Activated CD4-positive, alpha-beta T cell treated with anti-CD3 and anti-CD28 coated beads for 36 hours (primary cell): ENCODE results near the gene RBMS2. TPM values are rescaled to one million over a fixed set of nuclear protein-coding genes. Genes with fewer than 3 reads are reported as not detected.

Experiments used
- ATAC-seq: fragments of 200-7000 bp; cut with Tn5 transposase; one replicate; pipeline ENCODE4 v1.10.0; 2021; ENCODE audit warnings: mild to moderate bottlenecking, moderate library complexity
- CTCF ChIA-PET: fragments of 350-600 bp; sonication (Branson Sonifier 250); formaldehyde crosslinking; loops from one replicate; lab custom pipeline; 2021; ENCODE audit warnings: antibody characterized with exemption; lab: Charles Lee
- POLR2A ChIA-PET: fragments of 350-600 bp; sonication (Branson Sonifier 250); formaldehyde crosslinking; loops from one replicate; lab custom pipeline; 2021; ENCODE audit warnings: antibody characterized with exemption, inconsistent platforms; lab: Charles Lee
- DNase-seq: peaks from one replicate; pipeline ENCODE4 v3.0.0-alpha.2; 2020
- H3K27ac Mint-ChIP-seq: one replicate; pipeline ENCODE4 v1.8.0; 2021; ENCODE audit warnings: mixed read lengths
- H3K27me3 Mint-ChIP-seq: one replicate; pipeline ENCODE4 v1.8.0; 2021; ENCODE audit warnings: mixed read lengths
- H3K36me3 Mint-ChIP-seq: one replicate; pipeline ENCODE4 v1.8.0; 2021; ENCODE audit warnings: low read depth, mixed read lengths
- H3K4me1 Mint-ChIP-seq: one replicate; pipeline ENCODE4 v1.8.0; 2021; ENCODE audit warnings: mixed read lengths
- H3K4me3 Mint-ChIP-seq: one replicate; pipeline ENCODE4 v1.8.0; 2021; ENCODE audit warnings: mild to moderate bottlenecking, moderate library complexity, mixed read lengths
- H3K9me3 Mint-ChIP-seq: one replicate; pipeline ENCODE4 v1.8.0; 2021; ENCODE audit warnings: low read depth, mixed read lengths
- intact Hi-C, 2 experiments: fragments of 100-400 bp; cut with DNase I in 1 of 2; cut with micrococcal nuclease in 1 of 2; formaldehyde crosslinking; loops; one replicate each; pipeline versions ENCODE4 v1.14.2 to v1.15.1; 2022 to 2024; cut with DNase I, micrococcal nuclease
- total RNA-seq, 2 experiments: library from RNA; stranded (reverse); gene quantifications; one replicate each; pipeline ENCODE4 v1.2.3, GENCODE V29; 2021

The RBMS2 gene
- total RNA-seq, 2 experiments from 2014 or later = 5.0 to 7.0 TPM

DNA sequence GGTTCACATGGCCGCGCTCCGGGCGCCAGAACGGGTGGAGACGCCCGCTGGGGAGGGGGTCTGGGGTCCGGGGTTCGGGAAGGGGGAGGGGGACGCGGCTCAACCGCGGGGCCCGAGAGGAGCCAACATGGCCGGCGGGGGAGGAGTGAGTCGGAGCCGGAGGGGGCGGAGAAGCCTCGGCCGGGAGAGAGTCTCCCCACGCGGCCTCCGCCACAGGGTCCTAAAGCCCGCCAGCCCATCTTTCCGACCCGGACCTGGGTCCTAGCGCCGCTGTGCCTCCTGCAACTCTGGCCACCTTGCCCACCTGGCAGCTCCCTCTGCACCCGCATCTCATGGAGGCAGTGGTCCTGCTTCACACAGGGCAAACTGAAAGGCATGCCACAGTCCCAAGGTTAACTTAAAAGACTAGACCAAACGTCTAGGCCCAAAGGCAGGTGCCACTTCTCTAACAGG lies 108.6 kb downstream of the RBMS2 start, which contains the start of gene BAZ2A:
Gene BAZ2A (minus strand): TSS at position 147 of the 453 bp plus-strand sequence. CDS start 12,796 bp downstream, outside the sequence.
- ChIA-PET POLR2A (interaction anchor here (1.9 kb wide), 1 partner anchor 54 kb away, joined by 14 read pairs; no protein-coding TSS in a partner anchor), CTCF (interaction anchor here (0.7 to 1.0 kb wide), 2 partner anchors 56 to 134 kb away, joined by 3 to 4 read pairs; no protein-coding TSS in a partner anchor)
- peak; percentile 69 for ATAC-seq

DNA sequence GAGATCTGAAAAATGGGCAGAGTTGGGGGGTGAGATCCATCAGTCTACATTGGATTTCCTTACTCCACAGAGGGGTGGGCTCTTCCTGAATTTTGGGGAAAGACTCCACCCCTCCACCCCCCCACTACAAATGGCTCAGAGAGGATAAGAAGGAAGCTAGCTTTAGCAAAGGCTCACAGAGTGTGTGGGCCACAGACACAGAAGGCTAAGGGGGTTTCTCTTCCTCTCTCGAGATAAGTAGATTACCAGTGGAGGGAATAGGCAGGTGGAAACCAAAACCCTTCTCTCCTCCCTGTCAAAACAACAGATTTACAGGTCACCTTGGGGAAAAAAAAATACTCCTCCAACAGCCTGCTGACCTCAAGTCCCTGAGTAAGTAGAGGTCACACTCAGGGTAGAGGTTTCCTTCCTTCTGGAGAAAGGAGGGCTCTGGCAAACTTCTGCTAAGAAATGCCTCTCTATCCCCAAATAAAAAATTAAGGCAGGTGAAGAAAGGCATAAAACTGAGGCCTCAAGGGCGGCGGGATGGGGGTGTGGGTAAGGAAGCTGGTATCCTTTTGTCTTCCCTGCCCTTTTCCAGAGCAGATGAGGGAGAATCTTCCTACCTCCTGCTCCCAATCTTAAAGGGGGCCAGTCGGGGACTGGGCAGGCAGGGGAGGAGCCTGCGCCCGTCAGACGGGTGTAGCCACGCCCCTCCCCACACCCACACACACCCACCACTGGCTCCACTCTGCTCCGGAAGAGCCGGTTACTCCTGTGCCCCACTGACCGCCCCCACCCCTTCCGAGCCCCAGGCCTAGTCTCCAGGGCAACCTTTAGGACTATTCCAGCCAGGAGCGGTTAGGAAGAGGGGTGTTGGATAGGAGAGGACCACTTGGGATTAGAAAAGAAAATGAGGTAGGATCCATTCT lies 110.4 kb downstream of the RBMS2 start:
- H3K4me1 Mint-ChIP-seq = peaks cover 72% of the 10 kb centered on the region
- H3K9me3 Mint-ChIP-seq = no peaks in the 10 kb centered on the region
- ChIA-PET CTCF (interaction anchor here (0.8 kb wide), 1 partner anchor 46 kb away, joined by 3 read pairs; no protein-coding TSS in a partner anchor), POLR2A (interaction anchor here (0.7 kb wide), 1 partner anchor 870 kb away, joined by 4 read pairs; no protein-coding TSS in a partner anchor)
- peak overlapping the region; percentile 56 for H3K27ac Mint-ChIP-seq
- peak; percentile 77 for DNase-seq
- peaks cover 19% of the 10 kb centered on the region for H3K36me3 Mint-ChIP-seq
- ATAC-seq = no peak
- peak overlapping the region; percentile 87 for H3K4me3 Mint-ChIP-seq
- H3K27me3 Mint-ChIP-seq = no peaks in the 10 kb centered on the region
- intact Hi-C loops = loop anchor here in 1 of 2 experiments (5.0 to 10.0 kb wide), 5 partner anchors 410 to 1123 kb away; partner anchors contain the start of genes CDK4, MARCHF9, NABP2 and PA2G4

More for the DNA sequence above, 108.6 kb downstream of the RBMS2 start, which contains the start of gene BAZ2A:
- peak; percentile 94 for DNase-seq
- H3K27ac Mint-ChIP-seq = peak within 1 kb of the TSS; percentile 93
- H3K9me3 Mint-ChIP-seq = no peaks in the 10 kb centered on the region
- H3K36me3 Mint-ChIP-seq = peaks cover 31% of the 10 kb centered on the region
- H3K27me3 Mint-ChIP-seq = no peaks in the 10 kb centered on the region
- intact Hi-C loops = loop anchor here in 1 of 2 experiments (1.0 to 10.0 kb wide), 7 partner anchors 95 to 1125 kb away; partner anchors contain the start of genes CDK4, MARCHF9, NABP2 and NACA
- H3K4me3 Mint-ChIP-seq = peak within 1 kb of the TSS; percentile 96
- peaks cover 75% of the 10 kb centered on the region for H3K4me1 Mint-ChIP-seq

DNA sequence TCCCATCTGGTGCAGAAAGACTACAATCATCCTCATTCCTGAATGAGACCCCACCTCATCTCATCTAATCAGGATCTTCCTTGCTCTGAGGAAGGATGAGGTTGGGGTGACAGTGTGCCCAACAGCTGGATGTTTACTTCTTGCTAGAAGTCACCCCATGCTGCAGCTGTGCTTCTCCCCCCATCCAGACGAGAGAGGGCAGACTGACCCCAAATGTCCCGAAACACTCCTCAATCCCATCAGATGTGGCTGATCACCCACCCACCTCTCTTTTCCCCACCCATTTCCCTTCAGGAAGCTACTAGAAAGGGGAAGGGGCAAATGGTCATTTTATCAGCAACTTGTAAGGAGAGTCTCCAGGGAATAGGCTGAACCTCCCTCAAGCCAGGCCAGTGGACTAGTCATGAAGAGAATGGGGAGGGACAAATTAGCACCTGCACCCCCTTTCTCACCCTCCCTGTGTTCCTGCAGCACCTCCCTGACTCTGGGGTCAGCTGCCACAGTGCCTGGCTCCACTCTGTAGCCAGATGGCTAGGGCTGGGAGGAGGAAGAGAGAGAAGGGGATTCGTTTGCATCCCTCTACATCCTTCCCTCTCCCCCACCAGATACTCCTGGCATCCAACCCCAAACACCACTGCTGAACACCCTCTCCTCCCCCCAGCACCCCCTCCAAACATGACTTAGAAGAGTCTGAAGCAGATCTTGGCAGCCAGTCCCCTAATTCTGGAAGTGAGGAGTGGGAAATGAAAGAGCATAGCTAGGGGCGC lies 111.3 kb downstream of the RBMS2 start:
- Mint-ChIP-seq H3K9me3 (no peaks in the 10 kb centered on the region), H3K36me3 (peaks cover 21% of the 10 kb centered on the region), H3K4me1 (peaks cover 75% of the 10 kb centered on the region), H3K27me3 (no peaks in the 10 kb centered on the region), H3K4me3 (peak overlapping the region; percentile 87), H3K27ac (peak overlapping the region; percentile 45)
- DNase-seq (no peak), ATAC-seq (no peak)
- intact Hi-C loops = loop anchor here in 1 of 2 experiments (5.0 to 10.0 kb wide), 5 partner anchors 411 to 1122 kb away; partner anchors contain the start of genes CDK4, MARCHF9, NABP2 and PA2G4
- POLR2A ChIA-PET = interaction anchor here (0.7 to 1.0 kb wide), 2 partner anchors 10 to 869 kb away, joined by 4 read pairs; no protein-coding TSS in a partner anchor
- CTCF ChIA-PET = interaction anchor here (0.8 to 1.0 kb wide), 2 partner anchors 12 to 45 kb away, joined by 3 read pairs; no protein-coding TSS in a partner anchor

DNA sequence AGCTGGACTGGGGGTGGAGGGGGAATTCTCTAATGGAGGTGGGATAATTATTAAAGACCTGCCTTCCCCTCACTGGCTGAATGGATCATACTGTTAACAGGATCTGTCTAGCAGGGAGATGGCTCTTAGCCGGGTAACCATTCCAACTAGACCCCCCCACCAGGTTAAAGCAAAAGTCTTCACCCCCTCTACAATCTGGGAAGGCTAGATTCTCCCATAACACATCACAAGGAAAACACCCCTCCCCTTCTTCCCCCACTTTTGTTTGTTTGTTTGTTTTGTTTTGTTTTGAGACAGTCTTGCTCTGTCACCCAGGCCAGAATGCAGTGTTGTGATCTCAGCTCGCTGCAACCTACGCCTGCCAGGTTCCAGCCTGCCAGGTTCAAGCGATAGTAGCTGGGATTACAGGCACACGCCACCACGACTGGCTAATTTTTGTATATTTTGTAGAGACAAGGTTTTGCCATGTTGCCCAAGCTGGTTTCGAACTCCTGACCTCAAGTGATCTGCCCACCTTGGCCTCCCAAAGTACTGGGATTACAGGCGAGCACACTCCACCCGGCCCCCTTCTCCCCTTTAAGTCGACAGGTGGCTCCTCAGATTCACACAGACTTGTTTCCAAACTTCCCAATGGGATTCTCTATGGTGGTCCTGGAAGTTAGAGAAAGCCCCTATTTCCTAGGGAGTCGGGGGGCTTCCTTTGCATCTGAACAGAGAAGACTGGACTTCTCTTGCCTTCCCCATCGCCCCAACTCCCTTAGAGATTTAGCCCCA lies 112.0 kb downstream of the RBMS2 start:
- peaks cover 24% of the 10 kb centered on the region for H3K36me3 Mint-ChIP-seq
- no peaks in the 10 kb centered on the region for H3K9me3 Mint-ChIP-seq
- ATAC-seq (no peak), DNase-seq (peak; percentile 34)
- CTCF ChIA-PET = interaction anchor here (0.7 to 1.0 kb wide), 2 partner anchors 12 to 1287 kb away, joined by 3 read pairs; no protein-coding TSS in a partner anchor
- POLR2A ChIA-PET = interaction anchor here (1.0 kb wide), 1 partner anchor 9 kb away, joined by 4 read pairs; no protein-coding TSS in a partner anchor
- peak overlapping the region; percentile 76 for H3K27ac Mint-ChIP-seq
- peak overlapping the region; percentile 87 for H3K4me3 Mint-ChIP-seq
- H3K4me1 Mint-ChIP-seq = peaks cover 74% of the 10 kb centered on the region
- intact Hi-C loops = loop anchor here in 1 of 2 experiments (5.0 to 10.0 kb wide), 5 partner anchors 411 to 1121 kb away; partner anchors contain the start of genes CDK4, MARCHF9, NABP2 and PA2G4
- H3K27me3 Mint-ChIP-seq = no peaks in the 10 kb centered on the region

DNA sequence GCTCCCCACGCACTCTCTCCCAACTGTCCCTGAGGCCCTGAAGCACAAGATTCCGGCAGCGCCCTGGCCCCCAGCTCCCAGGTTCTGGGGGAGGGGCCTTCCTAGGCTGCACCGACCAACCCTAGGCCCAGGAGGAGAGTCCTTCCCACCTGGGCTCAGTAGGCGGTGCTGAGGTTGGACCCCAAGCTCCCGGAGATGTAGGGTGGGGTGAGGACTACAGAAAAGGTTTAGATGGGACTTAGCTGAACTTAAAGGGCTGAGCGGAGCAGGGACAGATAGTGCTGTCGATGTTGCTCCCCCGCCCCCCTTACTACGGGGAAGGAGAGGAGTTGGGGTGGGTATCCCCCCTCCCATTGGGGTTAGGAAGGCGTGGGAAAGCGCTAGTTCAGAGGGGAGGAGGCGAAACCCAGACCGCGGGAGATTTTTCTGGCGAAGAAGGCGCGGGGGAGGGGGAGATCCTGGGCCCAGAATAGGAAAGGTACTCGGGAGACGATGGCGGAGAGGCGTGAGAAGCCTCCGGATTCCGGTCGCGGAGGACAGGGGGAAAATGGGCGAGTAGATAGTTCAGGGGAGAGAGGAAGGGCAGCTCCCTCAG lies 112.7 kb downstream of the RBMS2 start:
- H3K4me3 Mint-ChIP-seq = peak overlapping the region; percentile 87

DNA sequence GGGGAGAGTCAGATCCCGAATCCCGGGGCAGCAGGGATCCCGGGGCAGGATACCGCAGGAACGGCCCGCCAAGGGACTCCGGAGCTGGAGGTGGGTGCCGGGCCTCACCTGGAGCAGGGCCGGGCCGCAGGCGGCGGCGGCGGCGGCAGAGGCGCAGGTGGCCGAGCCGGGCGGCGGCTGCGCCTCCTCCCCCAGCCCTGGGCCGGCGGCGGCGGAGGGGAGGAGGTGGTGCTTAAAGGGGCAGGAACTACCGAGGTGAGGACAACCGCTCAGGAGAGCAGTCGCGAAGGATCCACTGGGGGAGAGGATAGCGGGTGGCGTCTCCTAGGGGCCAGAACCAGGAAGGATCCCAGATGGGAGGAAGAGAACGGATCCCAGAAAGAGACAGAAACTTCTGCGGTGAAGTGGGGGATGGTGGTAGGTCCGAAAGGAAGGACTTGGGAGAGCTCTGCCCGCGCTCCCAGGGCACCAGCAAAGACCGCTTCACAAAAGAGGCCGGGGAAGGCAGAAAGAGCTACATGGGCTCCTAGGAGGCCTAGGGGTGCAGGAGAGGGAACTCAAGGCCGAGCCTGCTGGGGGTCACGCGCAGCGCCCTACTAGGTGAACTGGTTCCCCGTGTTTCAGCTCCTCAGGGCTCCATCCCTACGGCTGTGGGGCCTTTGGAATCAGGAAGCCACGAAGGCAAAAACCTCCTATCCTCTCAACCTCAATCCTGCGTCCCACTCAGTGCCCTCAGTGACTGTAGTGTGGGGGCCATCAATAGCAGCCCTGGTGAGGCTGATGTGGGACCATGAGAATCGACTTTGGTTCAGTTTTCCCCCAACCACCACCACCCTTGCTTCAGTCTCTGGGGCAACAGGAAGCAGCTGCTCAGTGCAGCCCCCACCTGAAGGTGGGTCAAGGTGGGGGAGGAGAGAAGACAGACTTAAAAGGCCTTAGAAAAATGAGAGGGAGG lies 113.5 kb downstream of the RBMS2 start:
- intact Hi-C loops = loop anchor here in 1 of 2 experiments (5.0 to 10.0 kb wide), 8 partner anchors 303 to 1120 kb away; partner anchors contain the start of genes CDK4, DDIT3, MARCHF9 and MBD6
- ATAC-seq = peak; percentile 31

More for the DNA sequence above, 112.7 kb downstream of the RBMS2 start:
- Mint-ChIP-seq H3K27ac (peak overlapping the region; percentile 76), H3K4me1 (peaks cover 73% of the 10 kb centered on the region), H3K9me3 (no peaks in the 10 kb centered on the region), H3K36me3 (peaks cover 22% of the 10 kb centered on the region), H3K27me3 (no peaks in the 10 kb centered on the region)
- ATAC-seq = no peak
- POLR2A ChIA-PET = interaction anchor here (0.7 to 1.0 kb wide), 3 partner anchors 8 to 99 kb away, joined by 3 to 4 read pairs (median 3); no protein-coding TSS in a partner anchor
- intact Hi-C loops = loop anchor here in 1 of 2 experiments (5.0 to 10.0 kb wide), 5 partner anchors 412 to 1120 kb away; partner anchors contain the start of genes CDK4, MARCHF9, NABP2 and PA2G4
- CTCF ChIA-PET = interaction anchor here (0.6 to 3.1 kb wide), 6 partner anchors 12 to 1286 kb away, joined by 3 to 33 read pairs (median 3); partner anchors contain the start of genes ATP5F1B and PTGES3
- DNase-seq = peak; percentile 45

DNA sequence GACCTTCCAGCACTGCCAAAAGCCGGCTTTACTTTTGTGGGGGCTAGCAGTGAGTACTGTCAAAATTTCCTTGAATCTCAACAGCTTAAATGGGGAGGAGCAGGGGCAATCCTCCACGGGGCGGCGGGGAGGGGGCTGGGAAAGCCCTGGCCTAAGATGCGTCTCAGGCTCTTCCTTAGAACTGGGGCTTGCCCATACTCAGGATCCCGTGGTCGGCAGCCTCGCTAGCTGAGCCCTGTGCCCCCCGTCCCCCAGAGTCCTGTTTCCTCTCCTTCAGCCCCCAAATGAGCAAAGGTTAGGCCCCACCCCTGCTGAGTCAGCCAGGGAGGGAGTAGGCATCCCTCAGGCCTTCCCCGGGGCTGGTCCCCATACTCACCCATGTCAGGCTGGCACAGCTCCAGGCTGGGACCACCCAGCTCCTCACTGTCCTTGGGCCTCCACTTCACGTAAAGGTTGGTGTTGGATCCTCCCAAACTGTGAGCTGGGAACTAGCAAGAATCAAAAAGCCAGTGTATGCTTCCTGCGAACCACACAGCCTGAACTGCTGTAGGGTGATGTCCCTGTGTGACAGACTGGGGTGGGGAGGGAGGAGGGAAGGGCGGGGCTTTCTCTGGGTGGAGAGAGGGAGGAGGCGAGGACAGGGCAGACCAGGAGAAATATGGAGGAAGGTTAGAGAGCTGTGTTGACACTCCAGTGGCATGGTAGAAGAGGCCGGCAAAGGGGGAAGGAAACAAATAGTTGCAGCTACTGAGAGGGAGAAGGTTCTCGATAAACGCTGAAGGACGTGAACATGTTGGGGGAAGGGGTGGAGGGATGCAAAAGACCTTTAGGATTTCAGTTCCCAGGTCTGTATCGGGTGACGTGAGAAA lies 114.4 kb downstream of the RBMS2 start:
- CTCF ChIA-PET = interaction anchor here (0.7 to 3.1 kb wide), 33 partner anchors 8 to 697 kb away, joined by 3 to 33 read pairs (median 4); partner anchors contain the start of genes ATP5F1B, NACA, PTGES3 and RBMS2
- POLR2A ChIA-PET = interaction anchor here (0.5 to 2.2 kb wide), 16 partner anchors 8 to 818 kb away, joined by 3 to 19 read pairs (median 7); partner anchors contain the start of genes ATP5F1B, NACA, ORMDL2 and PTGES3
- peaks cover 69% of the 10 kb centered on the region for H3K4me1 Mint-ChIP-seq

More for the DNA sequence above, 113.5 kb downstream of the RBMS2 start:
- Mint-ChIP-seq H3K36me3 (peaks cover 27% of the 10 kb centered on the region), H3K9me3 (no peaks in the 10 kb centered on the region), H3K4me3 (peak overlapping the region; percentile 87), H3K27ac (peak overlapping the region; percentile 92), H3K4me1 (peaks cover 77% of the 10 kb centered on the region), H3K27me3 (no peaks in the 10 kb centered on the region)
- CTCF ChIA-PET = interaction anchor here (0.6 to 3.1 kb wide), 15 partner anchors 11 to 444 kb away, joined by 3 to 33 read pairs (median 4); partner anchors contain the start of genes ATP5F1B, NACA, PTGES3 and RBMS2
- DNase-seq = peak; percentile 82
- POLR2A ChIA-PET = interaction anchor here (0.5 to 2.2 kb wide), 8 partner anchors 10 to 351 kb away, joined by 3 to 19 read pairs (median 6); partner anchors contain the start of genes ATP5F1B, NACA and PTGES3

More for the DNA sequence above, 114.4 kb downstream of the RBMS2 start:
- peak overlapping the region; percentile 92 for H3K27ac Mint-ChIP-seq
- no peaks in the 10 kb centered on the region for H3K9me3 Mint-ChIP-seq
- H3K36me3 Mint-ChIP-seq = peaks cover 33% of the 10 kb centered on the region
- H3K27me3 Mint-ChIP-seq = no peaks in the 10 kb centered on the region
- intact Hi-C loops = loop anchor here (1.0 to 10.0 kb wide), 18 partner anchors 8 to 1119 kb away; partner anchors contain the start of genes NACA (in 2 of the 2), PTGES3 (in 2 of the 2), CDK4 (in 1 of the 2) and DDIT3 (in 1 of the 2)
- H3K4me3 Mint-ChIP-seq = peak overlapping the region; percentile 87
- DNase-seq (peak; percentile 94), ATAC-seq (peak; percentile 78)
